GM19099 (cell line): ENCODE data around the gene SLC40A1.

Experiments
- POLR2A ChIP-seq: IDR thresholded peaks from 3 replicates; pipeline ENCODE4 v1.6.1; 2011; ENCODE audit warnings: low read depth; ENCODE audit not compliant: insufficient read length; ENCODE audit errors: extremely low read depth

The SLC40A1 gene

DNA sequence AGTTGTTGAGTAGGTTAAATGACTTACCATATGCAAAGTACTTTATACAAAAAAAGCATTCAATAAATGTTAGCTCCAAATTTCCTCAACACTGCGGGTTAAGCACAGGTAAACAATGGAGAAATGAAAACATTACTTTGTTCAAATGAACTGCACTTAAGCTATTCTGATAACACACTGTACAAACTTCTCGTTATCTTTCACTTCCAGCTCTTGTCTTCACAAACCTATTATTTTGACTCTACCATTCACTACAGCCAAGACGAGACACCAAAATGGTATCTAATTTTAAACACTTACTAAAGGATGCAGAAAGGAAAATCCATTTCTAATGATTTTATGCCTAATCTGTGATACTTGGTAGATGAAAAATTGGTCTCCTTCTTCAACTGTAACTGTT, 43.8 kb downstream of the SLC40A1 start:
- no peak for TF ChIP-seq POLR2A

DNA sequence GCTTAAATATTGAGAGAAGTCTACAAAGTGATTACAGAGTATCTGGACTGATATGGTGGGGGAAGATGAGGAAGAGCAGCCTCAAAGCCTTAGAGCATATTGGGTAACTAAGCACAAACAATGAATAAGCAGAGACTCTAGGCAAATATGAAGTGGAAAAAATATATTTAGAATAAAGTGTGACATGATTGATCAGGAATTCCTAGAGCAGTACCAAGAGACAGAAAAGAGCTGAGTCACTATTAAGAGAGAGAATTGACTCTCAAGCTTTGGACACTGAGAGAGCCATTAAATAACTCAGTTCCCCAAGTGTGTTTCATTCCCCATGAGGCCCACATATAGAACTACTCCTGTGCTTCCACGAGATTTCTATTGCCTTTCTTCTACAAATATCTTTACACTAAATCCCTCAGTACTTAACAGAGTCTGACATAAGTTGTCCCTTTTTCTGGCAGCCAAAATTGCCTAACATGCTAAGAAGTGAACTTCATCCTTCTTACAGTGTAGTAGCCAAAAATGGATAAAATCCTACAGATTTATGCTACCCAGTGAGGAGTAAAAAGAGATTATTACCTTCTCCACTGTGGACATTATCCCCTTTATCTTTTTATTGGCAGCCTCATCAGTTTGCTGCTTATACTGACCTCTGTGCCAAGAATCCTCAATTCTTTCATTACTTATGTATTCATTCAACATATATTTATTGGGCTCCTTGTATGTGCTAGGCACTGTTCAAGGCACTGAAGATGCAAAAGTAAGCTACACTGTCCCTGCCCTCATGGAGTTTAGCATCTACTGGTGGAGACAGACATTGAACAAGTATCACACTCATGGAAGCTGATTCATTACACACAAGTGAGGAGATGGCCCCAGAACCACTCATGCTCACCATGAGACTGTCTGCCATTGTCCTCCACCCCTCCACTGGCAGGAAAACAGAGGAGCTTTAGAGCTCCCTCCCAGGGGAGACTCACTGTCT, 45.4 kb downstream of the SLC40A1 start:
- TF ChIP-seq POLR2A = no peak

DNA sequence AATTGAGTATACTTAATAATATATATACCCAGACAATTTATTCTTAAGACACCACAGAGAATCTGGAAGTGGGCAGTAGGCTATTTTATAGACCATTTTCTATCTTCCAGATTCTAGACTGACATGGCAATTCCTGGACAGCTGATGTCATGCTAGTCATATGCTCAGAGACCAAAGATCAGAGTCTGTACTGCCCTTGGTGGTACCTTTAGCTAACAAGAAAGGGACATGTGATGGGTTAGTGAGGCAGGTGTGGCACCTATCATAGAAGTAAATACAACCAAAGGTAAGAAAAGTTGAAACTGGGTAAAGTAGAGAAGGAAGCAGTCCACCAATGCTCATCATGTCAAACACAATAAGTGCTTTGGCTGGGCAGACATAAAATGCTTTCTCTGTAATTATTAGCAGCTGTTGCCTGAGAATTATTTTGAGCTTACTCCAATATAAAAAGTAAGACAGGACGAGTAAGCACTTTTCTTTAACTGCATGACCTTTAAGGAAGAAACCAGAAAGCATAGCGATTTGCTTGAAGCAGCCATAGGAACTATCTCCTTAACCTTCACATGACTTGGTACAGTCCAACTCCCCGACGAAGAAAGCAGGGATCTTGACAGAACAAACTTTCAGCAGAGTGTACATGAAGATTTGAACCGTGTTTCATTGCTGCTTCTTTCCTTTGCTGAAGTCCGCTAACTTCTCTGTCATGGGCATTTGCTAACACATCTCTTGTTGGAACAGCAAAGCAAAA, 47.1 kb downstream of the SLC40A1 start:
- TF ChIP-seq POLR2A = no peak

DNA sequence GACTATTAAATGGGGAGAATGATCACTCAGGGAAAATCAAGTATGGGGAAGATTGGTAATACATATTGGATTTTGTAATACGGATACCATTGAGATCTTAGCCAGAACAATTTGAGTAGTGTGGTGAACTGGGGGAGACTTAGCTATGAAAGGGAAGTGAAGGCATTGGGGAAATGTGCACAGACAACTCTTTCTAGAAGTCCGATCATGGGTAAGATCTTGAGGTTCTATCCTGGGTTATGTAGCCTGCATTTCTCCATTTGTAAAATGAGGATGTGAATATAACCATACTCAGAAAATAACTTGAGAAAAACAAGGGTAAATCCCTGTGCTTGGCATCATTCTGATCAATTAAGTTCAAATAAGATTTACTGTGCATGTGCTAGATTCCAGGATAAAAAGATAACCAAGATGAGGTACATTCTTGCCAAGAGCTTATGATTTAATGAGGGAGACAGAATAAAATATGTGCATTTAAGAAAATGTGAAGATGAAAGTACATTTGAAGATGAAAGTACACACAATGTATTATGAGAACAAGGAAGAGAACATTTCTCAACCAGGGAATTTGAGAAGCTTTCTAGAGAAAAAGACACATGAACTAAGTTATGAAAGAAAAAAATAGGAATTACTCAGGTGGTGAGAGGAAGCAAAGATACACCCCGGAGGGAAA, 49.5 kb downstream of the SLC40A1 start:
- TF ChIP-seq POLR2A = no peak

DNA sequence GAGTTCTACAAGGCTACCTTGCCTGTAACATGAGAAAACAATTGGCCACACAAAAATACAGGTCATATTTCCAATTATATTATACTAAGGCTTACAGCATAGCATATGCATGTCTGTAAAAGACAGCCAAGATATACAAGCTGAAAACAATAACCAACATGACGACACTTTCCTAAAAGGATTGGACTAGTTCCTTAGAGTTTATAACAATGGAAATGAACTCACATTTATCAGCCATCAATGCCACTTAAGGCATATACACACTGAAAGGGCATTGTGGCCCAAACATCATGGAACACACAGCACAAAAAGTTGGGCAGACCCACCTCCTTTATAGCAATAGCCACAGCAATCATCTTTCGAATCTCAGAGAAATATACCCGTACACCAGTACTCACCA, 52.0 kb downstream of the SLC40A1 start:
- no peak for TF ChIP-seq POLR2A

DNA sequence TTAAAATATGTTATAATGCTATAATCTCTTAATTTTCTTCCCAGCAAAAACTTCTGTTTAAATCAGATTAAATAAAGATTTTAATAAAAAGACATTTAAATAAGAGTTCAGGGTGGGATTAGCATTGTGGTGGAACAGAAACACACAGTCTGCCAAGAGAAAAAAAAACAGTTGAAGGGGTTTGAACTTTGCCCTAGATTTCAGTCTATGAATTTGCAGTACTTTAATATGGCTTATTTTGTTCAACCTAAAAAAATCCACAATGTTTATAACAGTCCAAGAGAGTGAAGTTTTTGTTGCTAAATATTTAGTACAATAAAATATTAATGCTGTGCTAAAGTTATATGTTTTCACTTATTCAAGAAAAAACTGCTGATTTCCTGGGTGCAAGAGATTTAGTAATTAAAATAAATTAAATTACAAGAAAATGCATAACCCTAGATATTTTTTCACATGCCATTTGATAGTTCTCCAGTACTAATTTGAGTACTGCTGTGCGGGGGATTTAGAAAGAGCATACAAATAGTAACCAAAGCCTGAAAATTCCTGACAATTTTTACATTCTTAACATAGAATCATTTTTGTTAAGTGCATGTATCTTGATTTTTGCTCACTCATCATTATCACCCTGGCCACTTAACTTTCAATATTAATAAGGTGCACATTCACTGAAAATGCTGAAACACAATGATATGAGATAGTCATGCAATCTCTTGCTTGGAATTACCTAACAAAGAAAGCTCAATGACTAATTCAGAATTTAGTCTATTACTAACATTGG, 52.6 kb downstream of the SLC40A1 start:
- TF ChIP-seq POLR2A = no peak

DNA sequence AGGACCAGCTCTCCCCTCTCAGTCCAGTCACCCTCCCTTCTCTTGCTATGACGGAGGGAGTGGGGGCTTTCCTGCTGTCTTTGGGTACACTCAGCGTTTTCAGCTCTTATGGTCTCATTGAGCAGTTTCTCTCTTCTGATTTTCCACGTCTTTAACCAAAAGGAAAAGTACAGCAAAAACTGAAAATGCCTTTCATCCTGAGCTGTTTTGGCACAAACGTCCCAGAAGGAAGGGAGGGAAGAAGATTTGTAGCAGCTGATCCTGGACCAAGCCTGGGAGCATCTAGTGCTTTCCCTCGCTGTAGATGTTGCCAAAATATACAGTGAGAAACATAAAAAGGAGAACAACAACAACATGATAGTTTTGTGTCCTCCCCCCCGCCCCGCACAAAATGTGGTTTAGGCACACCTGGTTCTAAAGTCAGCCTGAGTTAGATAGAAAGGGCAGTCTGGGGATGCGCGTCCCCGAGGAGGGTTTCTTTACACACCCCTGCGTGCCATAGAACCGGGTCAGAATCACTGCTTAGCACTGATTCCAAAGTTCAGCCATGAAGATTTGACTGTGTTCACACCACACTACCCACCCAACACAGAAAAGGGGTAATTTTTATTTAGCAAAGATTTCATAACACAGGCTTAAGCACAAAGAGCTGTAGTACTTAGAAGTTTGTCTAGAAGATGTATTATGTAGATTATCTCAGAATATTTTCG, 53.4 kb downstream of the SLC40A1 start:
- TF ChIP-seq POLR2A = no peak

DNA sequence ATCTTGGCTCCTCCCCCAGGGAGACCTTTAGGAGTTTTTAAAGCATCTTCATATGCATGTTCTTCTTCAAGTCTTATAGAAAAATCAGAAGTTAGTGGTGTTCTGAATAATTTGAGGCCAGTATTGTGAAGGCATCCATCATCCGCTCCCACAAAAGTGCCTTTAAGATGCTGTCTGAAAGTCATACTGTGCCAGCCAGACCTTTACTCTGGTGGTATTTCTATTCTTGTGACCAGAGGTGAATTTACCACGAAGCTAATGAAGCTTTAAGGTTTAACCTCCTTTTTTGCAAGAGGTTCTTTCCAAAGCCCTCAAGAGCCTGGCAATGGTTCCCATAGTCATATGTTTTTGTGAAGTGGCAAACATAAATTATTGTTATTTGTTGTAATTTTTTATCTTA, 54.3 kb downstream of the SLC40A1 start:
- no peak for TF ChIP-seq POLR2A

DNA sequence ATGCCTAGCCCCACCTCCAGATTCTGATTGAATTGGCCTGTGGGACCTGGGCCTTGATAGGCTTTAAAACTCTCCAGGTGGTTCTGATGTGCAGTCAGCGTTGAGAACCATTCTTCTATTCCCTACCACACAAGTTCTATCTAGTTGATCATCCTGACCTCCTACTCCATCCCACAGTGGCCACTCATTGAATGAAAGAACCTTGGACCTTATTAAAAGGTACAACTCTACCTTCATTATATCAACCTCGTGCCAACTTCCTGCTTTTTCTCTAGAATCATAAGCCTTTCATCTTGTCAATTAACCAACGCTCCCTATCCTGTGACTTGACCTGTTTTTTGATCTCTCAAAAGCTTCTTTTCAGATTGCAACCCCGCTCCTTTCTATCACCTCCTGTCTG, 55.8 kb downstream of the SLC40A1 start:
- TF ChIP-seq POLR2A = no peak

DNA sequence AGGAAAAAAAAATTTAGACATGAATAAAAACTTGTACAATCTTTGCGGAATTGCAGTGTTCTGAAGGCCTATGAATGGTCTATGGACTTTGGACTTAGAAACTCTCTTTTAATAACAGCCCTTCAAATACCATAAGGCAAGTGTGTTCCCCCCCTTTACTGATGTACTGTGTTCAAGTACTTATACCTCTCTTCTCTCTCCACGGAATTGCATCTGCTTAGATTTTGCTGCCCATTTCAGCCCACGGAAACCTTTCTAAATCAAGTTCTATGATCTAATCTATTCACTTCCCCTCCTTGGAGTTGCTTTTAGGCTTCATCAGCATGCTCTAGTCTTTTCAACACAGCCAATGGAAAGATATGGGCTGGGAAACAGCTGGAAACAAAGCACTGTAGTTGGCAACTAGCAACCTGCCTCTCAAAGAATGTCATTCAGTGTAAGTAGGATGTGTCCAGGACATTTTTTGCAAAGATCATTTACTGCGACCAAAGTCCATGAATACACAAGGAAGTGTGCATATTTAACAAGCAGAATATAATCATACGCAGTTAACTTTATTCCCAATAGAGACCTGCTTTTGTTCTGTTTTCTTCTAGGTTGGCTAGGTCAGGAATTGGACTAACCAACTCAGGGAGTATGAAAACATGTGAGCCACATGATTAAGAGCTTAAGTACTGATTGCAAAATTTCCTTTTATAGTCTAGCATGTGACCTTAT, 58.0 kb downstream of the SLC40A1 start:
- no peak for TF ChIP-seq POLR2A

DNA sequence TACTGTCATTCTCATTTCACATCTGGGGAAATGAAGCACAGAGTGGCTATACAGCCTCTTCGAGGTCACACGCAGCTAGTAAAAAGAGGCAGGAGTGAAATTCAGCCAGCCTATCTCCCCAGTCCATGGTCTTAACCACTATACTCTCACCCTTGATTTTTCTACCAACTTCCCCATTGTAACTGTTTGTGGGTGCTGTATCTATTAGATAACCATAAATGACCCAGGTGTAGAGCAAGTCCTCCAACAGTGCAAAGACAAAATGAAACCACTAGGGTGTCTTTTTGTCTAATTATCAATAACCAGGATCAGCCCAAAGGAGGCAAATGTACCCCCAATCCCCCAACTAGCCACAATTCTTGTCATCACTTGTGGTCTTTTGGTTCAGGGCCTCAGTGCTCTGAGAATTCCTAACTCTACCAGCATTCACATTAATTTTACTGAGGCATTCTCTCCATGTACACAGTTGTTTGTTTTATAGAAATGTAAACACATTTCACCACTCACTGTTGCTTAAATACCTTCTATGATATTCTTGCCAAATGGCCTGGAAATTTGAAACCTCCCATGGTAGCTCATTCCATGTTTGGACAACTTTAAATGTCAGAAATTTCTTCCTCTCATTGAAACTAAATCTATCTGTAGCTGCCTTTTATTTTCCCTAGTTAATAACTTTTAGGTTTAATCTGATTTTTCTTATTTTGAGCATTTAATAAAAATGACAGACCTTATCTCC, 58.7 kb downstream of the SLC40A1 start:
- TF ChIP-seq POLR2A = no peak

DNA sequence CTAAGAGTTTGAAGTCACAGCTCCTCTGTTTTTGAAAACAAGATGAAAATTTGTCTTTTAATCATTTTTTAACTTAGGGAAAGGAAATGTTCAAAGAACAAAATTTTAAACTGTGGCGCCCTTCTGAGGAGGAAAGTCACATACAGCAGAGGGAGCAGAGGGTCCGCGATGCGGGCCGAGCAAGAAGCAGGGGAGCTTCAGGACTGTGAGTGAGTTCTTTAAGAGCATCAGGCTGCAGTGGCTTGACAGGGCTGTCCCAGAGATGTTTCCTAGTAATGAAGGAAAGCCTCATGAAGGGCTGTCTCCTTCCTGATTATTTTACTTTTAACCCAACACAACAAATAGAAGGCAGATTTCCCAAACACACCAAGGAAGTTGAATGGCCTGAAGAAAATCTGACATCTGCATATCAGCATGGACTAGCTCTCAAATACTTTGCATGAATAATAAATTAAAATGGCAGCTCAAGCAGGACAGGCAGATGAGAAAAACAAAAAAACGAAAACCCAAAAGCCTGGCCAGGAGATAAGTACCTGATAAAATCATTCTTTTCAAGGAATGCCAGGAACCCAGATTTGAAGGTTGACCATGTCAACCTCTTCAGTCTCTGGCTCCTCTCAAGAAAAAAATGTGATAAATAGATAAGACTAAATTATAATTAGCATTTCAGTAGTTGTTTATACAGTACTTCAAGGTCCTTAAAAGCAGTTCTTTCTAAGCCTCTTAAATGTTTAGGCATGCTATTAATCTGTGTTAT, 60.8 kb downstream of the SLC40A1 start:
- no peak for TF ChIP-seq POLR2A
